Spinal cord (tissue), 10 donors: ENCODE results near the gene AP4S1. TPM values are rescaled to one million over a fixed set of nuclear protein-coding genes. Genes with fewer than 3 reads are reported as not detected.
"Not testable (repeated sequence)": the region's sequence is repeated elsewhere in the genome, so short reads cannot be mapped to it uniquely, and the experiment has no call there.

Source experiments
- DNase-seq, 6 donors: peaks; one replicate each; pipeline versions ENCODE4 v3.0.0 to v3.0.0-alpha.2; 2013 to 2015; ENCODE audit warnings: low spot score in 6 of 6, low read depth in 4 of 6
- H3K27ac ChIP-seq: one replicate; pipeline ENCODE4 v1.5.1; 2013; ENCODE audit warnings: low read depth, low read length, control low read depth
- H3K27me3 ChIP-seq: one replicate; pipeline ENCODE4 v1.6.1; 2013; ENCODE audit warnings: low read length; ENCODE audit not compliant: control insufficient read depth, insufficient read depth
- H3K36me3 ChIP-seq: one replicate; pipeline ENCODE4 v1.6.1; 2013; ENCODE audit warnings: low read length; ENCODE audit not compliant: control insufficient read depth, insufficient read depth
- H3K4me1 ChIP-seq: one replicate; pipeline ENCODE4 v1.6.1; 2013; ENCODE audit warnings: low read length; ENCODE audit not compliant: control insufficient read depth, insufficient read depth
- H3K4me3 ChIP-seq: one replicate; pipeline ENCODE4 v1.5.1; 2013; ENCODE audit warnings: low read depth, low read length, control low read depth
- H3K9me3 ChIP-seq: one replicate; pipeline ENCODE4 v1.6.1; 2013; ENCODE audit warnings: low read length; ENCODE audit not compliant: control insufficient read depth, insufficient read depth
- WGBS: methylation state at CpG from one replicate; pipeline ENCODE4 v1.1.5; 2013; ENCODE audit warnings: missing lambda C conversion rate; ENCODE audit not compliant: insufficient coverage; 5-methylcytosine and 5-hydroxymethylcytosine counted together
- polyA plus RNA-seq, 2 donors: library from polyadenylated mRNA; unstranded; fragments of 120-200 nt; gene quantifications; one replicate each; pipeline ENCODE4 v1.2.1, GENCODE V29; 2013; ENCODE audit not compliant: insufficient read length in 2 of 2
- total RNA-seq, 2 donors: library from RNA; depleted of rRNA in 1 of 2; stranded (reverse); fragments of 120-200 nt in 1 of 2; fragments of >200 nt in 1 of 2; gene quantifications; one replicate each; pipeline versions ENCODE4 v1.2.3 to v1.2.4, GENCODE V29; 2013 to 2014
- donor health status: healthy.

AP4S1 gene
- total and polyA plus RNA-seq, 4 donors, result 16.5 to 29.8 (median 28.3) TPM

GRCh38 chr14:31003284-31003683, 22.2 kb upstream of the AP4S1 start:
- no peaks in the 10 kb centered on the region for H3K27me3 ChIP-seq
- H3K36me3 ChIP-seq, result peaks cover 10% of the 10 kb centered on the region
- no peak overlapping the region for H3K4me3 ChIP-seq
- WGBS, result 87% methylated on average over 3 of the region's 3 CpGs
- DNase-seq, result no peak
- H3K9me3 ChIP-seq, result peaks cover 3% of the 10 kb centered on the region
- H3K27ac ChIP-seq, result no peak overlapping the region
- H3K4me1 ChIP-seq, result no peaks in the 10 kb centered on the region

DNA sequence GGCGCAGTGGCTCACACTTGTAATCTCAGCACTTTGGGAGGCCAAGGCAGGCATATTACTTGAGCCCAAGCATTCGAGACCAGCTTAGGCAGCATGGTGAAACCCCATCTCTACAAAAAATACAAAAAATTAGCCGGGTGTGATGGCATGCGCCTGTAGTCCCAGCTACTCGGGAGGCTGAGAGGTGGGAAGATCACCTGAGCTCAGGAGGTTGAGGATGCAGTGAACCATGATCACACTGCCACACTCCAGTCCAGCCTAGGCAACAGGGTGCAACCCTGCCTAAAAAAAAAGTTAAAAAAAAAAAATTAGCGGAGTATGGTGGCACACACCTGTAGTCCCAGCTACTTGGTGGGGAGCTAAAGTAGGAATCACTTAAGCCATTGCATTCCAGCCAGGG, 21.4 kb upstream of the AP4S1 start:
- not testable (repeated sequence) for H3K27ac ChIP-seq

GRCh38 chr14:31006703-31007102, 18.7 kb upstream of the AP4S1 start:
- Histone ChIP-seq H3K4me1 (no peaks in the 10 kb centered on the region), H3K27ac (no peak overlapping the region), H3K36me3 (peaks cover 14% of the 10 kb centered on the region), H3K27me3 (no peaks in the 10 kb centered on the region), H3K9me3 (no peaks in the 10 kb centered on the region), H3K4me3 (no peak overlapping the region)
- no CpG with 5 or more reads among the region's 1 CpG for WGBS
- no peak for DNase-seq

More for the DNA sequence above, 21.4 kb upstream of the AP4S1 start:
- H3K36me3 ChIP-seq, result peaks cover 12% of the 10 kb centered on the region
- H3K27me3 ChIP-seq, DNase-seq, H3K9me3 ChIP-seq, H3K4me3 ChIP-seq, H3K4me1 ChIP-seq: not testable (repeated sequence)
- WGBS, result 97% methylated on average over 5 of the region's 6 CpGs

GRCh38 chr14:31009836-31010574, 15.4 kb upstream of the AP4S1 start:
- Histone ChIP-seq H3K4me1 (no peaks in the 10 kb centered on the region), H3K27ac (no peak overlapping the region), H3K36me3 (peaks cover 9% of the 10 kb centered on the region), H3K4me3 (no peak overlapping the region), H3K27me3 (no peaks in the 10 kb centered on the region), H3K9me3 (no peaks in the 10 kb centered on the region)
- no peak for DNase-seq
- WGBS, result no CpG with 5 or more reads among the region's 3 CpGs

DNA sequence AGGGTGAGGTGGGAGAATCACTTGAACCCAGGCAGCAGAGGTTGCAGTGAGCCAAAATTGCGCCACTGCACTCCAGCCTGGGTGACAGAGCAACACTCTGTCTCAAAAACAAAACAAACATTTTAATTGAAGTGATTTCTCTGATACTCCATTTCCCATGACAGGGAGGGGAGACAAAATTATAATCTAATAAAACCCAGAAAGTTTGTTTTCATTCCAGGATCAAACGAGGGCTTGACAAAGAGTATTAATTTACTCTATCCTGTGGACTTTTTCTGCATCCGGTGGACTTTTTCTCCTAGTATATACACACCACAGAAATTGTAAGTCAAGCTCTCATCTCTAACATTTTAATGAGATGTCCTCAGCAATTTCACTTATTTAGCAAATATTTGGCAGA, 14.5 kb upstream of the AP4S1 start:
- Histone ChIP-seq H3K9me3 (no peaks in the 10 kb centered on the region), H3K27ac (no peak overlapping the region), H3K36me3 (peaks cover 7% of the 10 kb centered on the region), H3K4me1 (no peaks in the 10 kb centered on the region), H3K27me3 (no peaks in the 10 kb centered on the region), H3K4me3 (no peak overlapping the region)
- WGBS, result 43% methylated on average over 2 of the region's 3 CpGs
- DNase-seq, result no peak

GRCh38 chr14:31013841-31014240, 11.6 kb upstream of the AP4S1 start:
- no peaks in the 10 kb centered on the region for H3K9me3 ChIP-seq
- H3K27ac ChIP-seq, result no peak overlapping the region
- peaks cover 2% of the 10 kb centered on the region for H3K36me3 ChIP-seq
- H3K4me1 ChIP-seq, result no peaks in the 10 kb centered on the region
- H3K4me3 ChIP-seq, result no peak overlapping the region
- 100% methylated on average over 4 of the region's 4 CpGs for WGBS
- DNase-seq, result no peak
- H3K27me3 ChIP-seq, result no peaks in the 10 kb centered on the region

DNA sequence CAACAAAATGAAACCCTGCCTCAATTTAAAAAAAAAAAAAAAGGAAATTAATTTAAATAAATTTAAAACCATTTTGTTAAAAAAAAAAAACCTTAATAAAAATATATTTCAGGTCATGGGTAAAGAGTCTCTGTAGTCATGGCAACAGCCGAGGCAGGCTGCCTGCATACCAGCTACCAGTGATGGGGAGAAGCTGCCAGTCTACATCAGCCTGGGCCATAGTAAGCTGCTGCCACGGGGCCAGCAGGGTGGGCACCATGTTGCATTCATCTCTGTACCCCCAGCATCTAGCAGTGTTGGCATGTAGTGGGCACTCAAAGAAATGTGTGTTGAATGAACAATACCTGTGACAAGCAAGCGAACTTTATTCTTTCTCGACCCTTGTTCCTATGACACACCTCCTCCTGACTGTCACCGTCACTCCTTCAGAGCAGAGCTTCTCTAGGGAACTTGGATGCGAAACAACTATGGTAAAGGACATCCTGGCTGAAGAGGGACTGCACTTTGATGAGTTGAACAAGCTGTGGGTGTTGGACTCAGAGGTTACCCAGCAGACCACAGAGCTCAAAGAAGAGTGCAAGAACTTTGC, 7.3 kb upstream of the AP4S1 start:
- Histone ChIP-seq H3K27ac (no peak overlapping the region), H3K4me3 (no peak overlapping the region), H3K27me3 (no peaks in the 10 kb centered on the region), H3K9me3 (no peaks in the 10 kb centered on the region), H3K36me3 (peaks cover 2% of the 10 kb centered on the region), H3K4me1 (no peaks in the 10 kb centered on the region)
- DNase-seq, result no peak
- 75% methylated on average over 2 of the region's 6 CpGs for WGBS

DNA sequence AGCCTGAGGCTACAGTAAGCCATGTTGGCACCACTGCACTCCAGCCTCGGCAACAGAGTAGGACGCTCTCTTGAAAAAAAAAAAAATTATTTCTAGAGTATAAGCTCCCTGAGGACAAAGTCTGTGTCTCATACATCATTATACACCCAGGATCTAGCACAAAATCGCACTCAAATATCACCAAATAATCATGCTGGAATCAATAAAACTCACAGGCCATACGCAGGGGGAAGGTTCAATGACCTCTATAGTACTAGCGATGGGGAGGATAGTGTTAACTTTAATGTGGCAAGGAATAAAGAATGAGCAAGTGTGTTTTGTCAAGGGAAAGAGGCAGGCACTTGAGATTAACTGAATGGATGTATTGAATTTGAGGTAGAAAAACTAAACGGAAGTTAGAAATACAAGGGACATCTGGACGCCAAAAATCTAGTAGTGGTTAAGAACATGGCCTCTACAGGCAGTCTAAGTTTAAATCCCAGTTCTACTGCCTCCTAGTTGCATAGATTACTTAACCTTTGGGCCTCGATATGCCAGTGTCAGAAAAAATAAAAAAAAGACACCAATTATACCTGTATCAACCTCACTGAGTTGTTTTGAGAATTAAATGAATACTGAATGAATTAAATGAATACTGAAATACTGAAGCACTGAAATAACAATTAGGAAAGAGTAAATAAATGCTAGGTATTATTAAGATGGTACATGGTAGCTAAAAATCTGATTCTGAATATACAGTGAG, 4.4 kb upstream of the AP4S1 start:
- no peak for DNase-seq
- no peak overlapping the region for H3K4me3 ChIP-seq
- H3K9me3 ChIP-seq, result no peaks in the 10 kb centered on the region
- H3K27ac ChIP-seq, result no peak overlapping the region
- peaks cover 2% of the 10 kb centered on the region for H3K36me3 ChIP-seq
- 100% methylated on average over 2 of the region's 8 CpGs for WGBS
- no peaks in the 10 kb centered on the region for H3K4me1 ChIP-seq
- H3K27me3 ChIP-seq, result no peaks in the 10 kb centered on the region

- no peak overlapping the region for H3K27ac ChIP-seq
- no peaks in the 10 kb centered on the region for H3K9me3 ChIP-seq
- 91% methylated on average over 3 of the region's 4 CpGs for WGBS
- no peak for DNase-seq
- H3K36me3 ChIP-seq, result peaks cover 2% of the 10 kb centered on the region
- H3K4me1 ChIP-seq, result no peaks in the 10 kb centered on the region
- H3K4me3 ChIP-seq, result no peak overlapping the region
- H3K27me3 ChIP-seq, result no peaks in the 10 kb centered on the region
Measured at GRCh38 chr14:31021576-31021949, 3.9 kb upstream of the AP4S1 start.
